Measurements from ENCODE around the gene WDR81.
"Not testable (repeated sequence)": the region's sequence is repeated elsewhere in the genome, so short reads cannot be mapped to it uniquely, and the experiment has no call there.

WDR81 gene

GRCh38 chr17:1724351-1724868 is at the start of gene WDR81:
WDR81 (plus strand) TSS chr17:1724704; CDS start chr17:1724960, 256 bp downstream.
- peak; percentile 95 for DNase-seq

GRCh38 chr17:1676401-1676800 is 48.1 kb upstream of the WDR81 start:
- no peak for DNase-seq

- no peak for DNase-seq
Observed at GRCh38 chr17:1683459-1683858, 41.0 kb upstream of the WDR81 start.

- DNase-seq: peak; percentile 99
Observed at GRCh38 chr17:1684378-1685189, 39.9 kb upstream of the WDR81 start, which contains the start of gene PRPF8. PRPF8 (minus strand) TSS chr17:1684867; CDS start chr17:1684571, 296 bp downstream.

GRCh38 chr17:1686086-1686485 is 38.4 kb upstream of the WDR81 start:
- no peak for DNase-seq

- DNase-seq: not testable (repeated sequence)
Observed at GRCh38 chr17:1688405-1688804, 36.1 kb upstream of the WDR81 start.

- DNase-seq: no peak
Observed at GRCh38 chr17:1690544-1691221, 33.8 kb upstream of the WDR81 start.

GRCh38 chr17:1693339-1693738 is 31.2 kb upstream of the WDR81 start:
- no peak for DNase-seq

GRCh38 chr17:1695365-1695764 is 29.1 kb upstream of the WDR81 start:
- no peak for DNase-seq

- DNase-seq: no peak
Observed at GRCh38 chr17:1697681-1698080, 26.8 kb upstream of the WDR81 start.

- DNase-seq: not testable (repeated sequence)
Observed at GRCh38 chr17:1699891-1700290, 24.6 kb upstream of the WDR81 start.

- no peak for DNase-seq
Observed at GRCh38 chr17:1703063-1703462, 21.4 kb upstream of the WDR81 start.

- DNase-seq: no peak
Observed at GRCh38 chr17:1705004-1705403, 19.5 kb upstream of the WDR81 start.

- no peak for DNase-seq
Observed at GRCh38 chr17:1707107-1707506, 17.4 kb upstream of the WDR81 start.

GRCh38 chr17:1708791-1709346 is 15.6 kb upstream of the WDR81 start:
- DNase-seq: not testable (repeated sequence)

GRCh38 chr17:1709403-1709951 is 15.0 kb upstream of the WDR81 start:
- DNase-seq: no peak

- peak; percentile 71 for DNase-seq
Observed at GRCh38 chr17:1709971-1710806, 14.3 kb upstream of the WDR81 start, which contains the start of gene TLCD2. TLCD2 (minus strand) TSS chr17:1710377; CDS start chr17:1710242, 135 bp downstream.

- DNase-seq: no peak
Observed at GRCh38 chr17:1710807-1711553, 13.5 kb upstream of the WDR81 start.

GRCh38 chr17:1711804-1712203 is 12.7 kb upstream of the WDR81 start:
- no peak for DNase-seq

GRCh38 chr17:1712271-1712670 is 12.2 kb upstream of the WDR81 start:
- DNase-seq: no peak

- no peak for DNase-seq
Observed at GRCh38 chr17:1713160-1713877, 11.2 kb upstream of the WDR81 start.

Data from activated effector memory CD4-positive, alpha-beta T cell treated with anti-CD3 and anti-CD28 coated beads, Interleukin-2, amount 50 U/mL, for 16 hours (primary cell).